DLD1 (cell line): ENCODE results near the gene THSD4.

Experiments
- in situ Hi-C: cut with HindIII; loops from 2 replicates; pipeline ENCODE4 v1.10.0; 2017; ENCODE audit warnings: low sequenced_read_pairs

THSD4 gene

GRCh38 chr15:71564217-71564616 is 448.9 kb downstream of the THSD4 start:
- in situ Hi-C loops: no loop called here

- in situ Hi-C loops: no loop called here
Observed at GRCh38 chr15:71565006-71565405, 449.7 kb downstream of the THSD4 start.

- in situ Hi-C loops: no loop called here
Observed at GRCh38 chr15:71565631-71566160, 450.4 kb downstream of the THSD4 start.

GRCh38 chr15:71566226-71566625 is 451.0 kb downstream of the THSD4 start:
- in situ Hi-C loops: no loop called here

- in situ Hi-C loops: no loop called here
Observed at GRCh38 chr15:71567173-71567572, 451.9 kb downstream of the THSD4 start.

GRCh38 chr15:71568227-71568626 is 453.0 kb downstream of the THSD4 start:
- in situ Hi-C loops: no loop called here

- in situ Hi-C loops: no loop called here
Observed at GRCh38 chr15:71570736-71571135, 455.5 kb downstream of the THSD4 start.

- in situ Hi-C loops: no loop called here
Observed at GRCh38 chr15:71571641-71572040, 456.4 kb downstream of the THSD4 start.

- in situ Hi-C loops: no loop called here
Observed at GRCh38 chr15:71572452-71573053, 457.3 kb downstream of the THSD4 start.

- in situ Hi-C loops: no loop called here
Observed at GRCh38 chr15:71573599-71573998, 458.3 kb downstream of the THSD4 start.

- in situ Hi-C loops: no loop called here
Observed at GRCh38 chr15:71575474-71576045, 460.3 kb downstream of the THSD4 start.

GRCh38 chr15:71577071-71577470 is 461.8 kb downstream of the THSD4 start:
- in situ Hi-C loops: no loop called here

- in situ Hi-C loops: loop anchor here (5.0 kb wide), 1 partner anchor 74 kb away; no protein-coding TSS in a partner anchor
Observed at GRCh38 chr15:71581398-71581930, 466.2 kb downstream of the THSD4 start.

- in situ Hi-C loops: no loop called here
Observed at GRCh38 chr15:71585159-71585558, 469.9 kb downstream of the THSD4 start.

- in situ Hi-C loops: no loop called here
Observed at GRCh38 chr15:71586463-71586862, 471.2 kb downstream of the THSD4 start.

- in situ Hi-C loops: no loop called here
Observed at GRCh38 chr15:71588746-71589145, 473.5 kb downstream of the THSD4 start.

- in situ Hi-C loops: no loop called here
Observed at GRCh38 chr15:71591057-71591456, 475.8 kb downstream of the THSD4 start.

GRCh38 chr15:71592203-71592602 is 476.9 kb downstream of the THSD4 start:
- in situ Hi-C loops: no loop called here

- in situ Hi-C loops: no loop called here
Observed at GRCh38 chr15:71595846-71596553, 480.7 kb downstream of the THSD4 start.

GRCh38 chr15:71596672-71597071 is 481.4 kb downstream of the THSD4 start:
- in situ Hi-C loops: no loop called here

GRCh38 chr15:71597126-71597525 is 481.9 kb downstream of the THSD4 start:
- in situ Hi-C loops: no loop called here

- in situ Hi-C loops: no loop called here
Observed at GRCh38 chr15:71597637-71598036, 482.4 kb downstream of the THSD4 start.
